ENCODE measurements around the gene TSSC4.
A peak's percentile ranks its signal among the peaks of the same experiment; 100 is the strongest.

The TSSC4 gene

GRCh38 chr11:2418693-2419360 is 18.3 kb downstream of the TSSC4 start:
- DNase-seq (ENCODE audit: low spot score): no peak

- DNase-seq (ENCODE audit: low spot score): peak; percentile 88
Observed at GRCh38 chr11:2419638-2420501, 19.3 kb downstream of the TSSC4 start.

GRCh38 chr11:2420502-2421225 is 20.1 kb downstream of the TSSC4 start:
- DNase-seq (ENCODE audit: low spot score): peak; percentile 92

- DNase-seq (ENCODE audit: low spot score): no peak
Observed at GRCh38 chr11:2421226-2421994, 20.9 kb downstream of the TSSC4 start.

GRCh38 chr11:2421996-2422395 is 21.4 kb downstream of the TSSC4 start:
- no peak for DNase-seq (ENCODE audit: low spot score)

- DNase-seq (ENCODE audit: low spot score): no peak
Observed at GRCh38 chr11:2422461-2423156, 22.1 kb downstream of the TSSC4 start.

GRCh38 chr11:2423157-2424025 is 22.8 kb downstream of the TSSC4 start:
- no peak for DNase-seq (ENCODE audit: low spot score)

- no peak for DNase-seq (ENCODE audit: low spot score)
Observed at GRCh38 chr11:2424811-2425495, 24.4 kb downstream of the TSSC4 start.

- DNase-seq (ENCODE audit: low spot score): no peak
Observed at GRCh38 chr11:2425506-2425905, 25.0 kb downstream of the TSSC4 start.

- DNase-seq (ENCODE audit: low spot score): no peak
Observed at GRCh38 chr11:2426221-2426620, 25.7 kb downstream of the TSSC4 start.

- no peak for DNase-seq (ENCODE audit: low spot score)
Observed at GRCh38 chr11:2426826-2427521, 26.4 kb downstream of the TSSC4 start.

- no peak for DNase-seq (ENCODE audit: low spot score)
Observed at GRCh38 chr11:2427721-2428321, 27.3 kb downstream of the TSSC4 start.

GRCh38 chr11:2428322-2428795 is 27.8 kb downstream of the TSSC4 start:
- DNase-seq (ENCODE audit: low spot score): peak; percentile 64

GRCh38 chr11:2431395-2431794 is 30.8 kb downstream of the TSSC4 start:
- DNase-seq (ENCODE audit: low spot score): no peak

- no peak for DNase-seq (ENCODE audit: low spot score)
Observed at GRCh38 chr11:2432171-2432621, 31.6 kb downstream of the TSSC4 start.

GRCh38 chr11:2432628-2433071 is 32.1 kb downstream of the TSSC4 start:
- DNase-seq (ENCODE audit: low spot score): no peak

- DNase-seq (ENCODE audit: low spot score): no peak
Observed at GRCh38 chr11:2433106-2433925, 32.8 kb downstream of the TSSC4 start.
